GM21381 (cell line): ENCODE data around the gene TNFSF11.

Experiments used
- ATAC-seq: cut with Tn5 transposase; IDR thresholded peaks from one replicate; pipeline ENCODE4 v1.9.1; 2021; ENCODE audit warnings: mild to moderate bottlenecking, moderate library complexity; ENCODE audit not compliant: unreplicated experiment

The TNFSF11 gene

GRCh38 chr13:42574011-42574410, at the start of gene TNFSF11:
Gene TNFSF11, plus strand, starts transcription at chr13:42574152. Its CDS starts 152 bp downstream, at chr13:42574304.
- ATAC-seq = peak; percentile 31

GRCh38 chr13:42524487-42525034, 49.4 kb upstream of the TNFSF11 start:
- ATAC-seq = peak; percentile 69

DNA sequence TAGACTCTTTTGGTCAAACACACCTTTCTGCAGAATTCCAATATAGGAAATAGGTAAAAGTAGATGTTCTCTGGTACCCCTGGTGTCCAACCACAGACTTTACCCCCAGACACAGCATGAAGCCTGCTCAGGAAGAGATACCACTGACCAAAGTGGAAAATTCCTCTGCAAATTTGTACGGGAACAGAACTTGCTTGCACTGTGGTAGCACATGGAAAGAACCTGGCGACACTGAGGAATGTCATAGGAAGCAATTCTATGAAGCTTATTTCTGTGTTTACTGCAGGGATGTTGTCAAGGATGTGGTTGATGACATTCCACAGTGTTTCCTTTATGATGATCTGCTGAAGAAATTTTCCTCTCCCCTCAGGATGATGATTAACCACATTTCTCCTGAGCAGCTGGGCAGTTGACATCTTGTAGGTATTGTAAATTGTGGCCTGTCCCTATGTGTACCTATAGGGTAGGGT, 48.9 kb upstream of the TNFSF11 start:
- ATAC-seq = peak; percentile 19

GRCh38 chr13:42526276-42526675, 47.7 kb upstream of the TNFSF11 start:
- ATAC-seq = no peak

DNA sequence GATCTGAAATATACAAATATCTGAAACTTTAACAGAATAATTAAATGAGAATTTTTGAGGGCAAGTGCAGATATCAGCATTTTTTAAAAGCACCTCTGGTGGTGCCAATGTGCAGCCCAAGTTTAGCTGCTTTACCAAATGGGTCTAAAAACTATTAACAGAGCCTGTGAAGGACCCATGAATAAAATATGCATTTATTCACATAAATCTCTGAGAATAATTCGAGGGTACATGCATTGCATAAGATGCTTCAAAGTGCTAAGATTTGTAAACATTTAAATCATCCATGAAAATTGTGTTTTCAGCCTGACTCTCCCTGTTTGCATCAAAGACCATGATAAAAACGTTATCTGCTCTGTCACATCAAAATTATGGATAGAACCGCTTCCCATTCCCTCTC, 47.1 kb upstream of the TNFSF11 start:
- ATAC-seq = no peak

DNA sequence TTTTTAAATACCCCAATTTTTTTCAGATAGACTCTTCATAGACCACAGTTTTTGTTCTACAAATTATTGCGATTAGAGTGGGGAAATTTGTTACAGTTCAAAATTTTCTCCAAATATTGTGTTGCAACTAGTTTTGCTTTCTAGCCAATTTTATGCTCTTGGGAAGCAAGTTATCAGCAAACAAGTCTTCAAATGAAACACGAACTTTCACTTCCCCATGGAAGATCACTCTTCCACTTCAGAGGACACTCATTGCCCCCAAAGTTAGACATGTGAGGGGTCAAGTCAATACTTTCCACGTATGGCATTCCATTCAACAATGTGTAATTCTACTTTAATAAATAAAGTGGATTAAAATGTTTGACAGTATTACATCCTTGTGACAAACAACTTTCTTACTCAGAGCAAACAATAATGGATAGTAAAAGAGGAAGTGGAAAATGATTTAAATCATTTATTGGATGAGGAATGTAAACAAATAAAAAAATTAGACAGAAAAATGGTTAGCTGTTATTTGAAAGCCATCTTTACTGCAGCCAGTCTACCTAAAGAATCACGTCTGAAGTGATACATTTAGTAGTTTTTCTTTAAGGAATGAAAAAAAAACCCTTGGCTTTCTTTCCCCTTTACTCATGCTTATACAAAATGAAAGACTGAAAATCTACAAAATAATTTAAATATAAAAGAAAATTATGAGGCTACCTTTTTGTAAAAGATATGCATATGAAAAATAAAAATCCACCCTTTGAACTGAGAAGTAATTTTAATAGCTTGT, 41.2 kb upstream of the TNFSF11 start:
- peak; percentile 62 for ATAC-seq

DNA sequence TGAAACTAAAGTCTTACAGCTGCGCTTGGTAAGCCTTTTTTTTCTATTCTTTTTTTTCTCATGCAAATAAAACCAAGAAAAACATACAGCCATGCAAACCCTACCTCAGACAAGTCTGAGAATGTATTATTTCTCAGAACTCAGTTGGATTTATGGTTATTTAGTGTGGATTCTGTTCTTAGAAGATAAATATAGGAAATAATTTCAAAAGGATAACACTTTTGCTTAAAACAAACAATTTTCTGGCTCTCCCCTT, 40.7 kb upstream of the TNFSF11 start:
- ATAC-seq = no peak

DNA sequence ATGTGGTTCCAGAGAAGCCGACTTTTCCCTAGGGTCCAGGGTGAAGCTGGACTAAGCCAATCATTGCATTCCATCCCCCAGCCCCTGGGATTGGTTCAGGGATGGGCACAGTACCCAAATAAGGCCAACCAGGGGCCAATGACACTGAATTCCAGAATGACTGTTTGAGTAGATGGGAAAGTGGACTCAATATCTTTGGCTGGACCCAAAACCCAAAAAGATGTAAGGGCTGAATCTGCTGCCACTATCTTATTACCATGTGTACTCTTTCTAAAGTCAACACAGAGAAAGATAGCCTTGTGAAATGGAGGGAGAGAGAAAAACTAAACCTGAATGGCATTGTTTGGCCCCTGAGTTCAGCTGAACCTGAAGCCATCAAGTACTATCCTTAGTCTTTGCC, 39.2 kb upstream of the TNFSF11 start:
- no peak for ATAC-seq

DNA sequence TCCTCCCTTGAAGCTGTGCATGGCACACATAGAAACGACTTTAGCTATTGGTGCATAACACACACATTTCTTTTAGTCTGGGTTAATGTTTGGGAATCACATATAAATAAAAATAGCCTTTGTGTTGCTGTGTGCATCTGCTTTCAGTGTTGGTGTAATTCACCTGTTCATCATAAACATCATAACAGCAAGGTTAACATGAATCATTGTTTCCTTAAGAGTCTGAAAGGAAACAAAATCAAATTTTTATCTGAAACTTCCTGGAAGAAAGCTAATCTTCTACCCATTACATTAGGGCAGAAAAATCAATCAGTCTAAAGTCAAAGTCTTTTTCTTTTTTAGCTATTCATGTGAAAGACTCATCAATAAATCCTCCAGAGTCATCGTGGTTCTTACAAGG, 35.0 kb upstream of the TNFSF11 start:
- no peak for ATAC-seq

- no peak for ATAC-seq
Measured at GRCh38 chr13:42539670-42540069, 34.3 kb upstream of the TNFSF11 start.

GRCh38 chr13:42543215-42543797, 30.6 kb upstream of the TNFSF11 start:
- ATAC-seq = no peak

DNA sequence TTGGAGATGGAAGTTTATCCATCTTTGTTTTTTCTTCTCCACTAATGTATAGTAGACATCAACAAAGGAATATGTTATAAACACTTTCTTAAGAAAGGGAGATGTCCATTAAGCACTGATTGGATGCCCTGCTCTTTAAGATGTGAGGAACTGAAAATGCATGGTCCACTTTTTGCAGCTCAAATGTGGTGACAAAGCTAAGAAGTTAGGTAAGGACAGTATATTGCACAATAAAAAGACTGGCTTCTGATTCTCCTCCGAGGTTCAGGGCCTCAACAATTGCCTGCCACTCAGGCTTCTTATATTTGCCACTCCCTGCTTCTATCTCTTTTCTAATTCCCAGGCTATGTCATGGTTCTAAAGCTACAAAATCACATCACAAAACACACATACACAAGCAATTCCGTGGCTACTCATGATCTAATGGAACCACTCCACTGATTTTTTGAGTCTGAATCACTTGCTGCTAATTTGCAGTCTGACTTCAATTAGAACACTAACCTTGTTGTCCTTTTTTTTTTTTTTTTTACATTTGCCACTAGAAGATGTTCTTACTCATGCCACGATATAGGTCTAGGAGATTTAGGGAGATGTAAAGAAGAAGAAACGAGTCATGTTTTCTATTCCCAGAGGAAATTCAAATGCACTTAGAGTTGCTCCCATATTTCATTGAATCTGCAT, 29.6 kb upstream of the TNFSF11 start:
- no peak for ATAC-seq

- ATAC-seq = no peak
Measured at GRCh38 chr13:42545842-42546241, 28.1 kb upstream of the TNFSF11 start.

DNA sequence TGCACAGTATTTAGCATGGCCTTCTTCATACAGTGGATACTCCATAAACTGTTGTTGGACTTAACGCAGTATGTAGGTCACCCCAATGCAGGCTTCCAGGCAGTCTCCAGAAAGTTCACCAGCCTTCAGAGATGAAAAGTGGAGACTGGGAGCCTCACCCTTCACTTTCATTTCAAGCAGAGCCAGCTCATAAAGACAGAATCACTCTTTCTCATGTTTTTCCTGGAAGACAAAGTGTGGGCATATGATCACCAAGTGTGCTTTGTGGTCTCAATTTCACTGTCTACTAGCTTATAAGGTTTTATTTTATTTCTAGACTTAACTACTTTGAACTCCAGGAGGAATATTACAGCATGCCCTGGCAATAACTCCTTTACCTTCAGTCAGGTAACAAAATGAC, 26.3 kb upstream of the TNFSF11 start:
- no peak for ATAC-seq

DNA sequence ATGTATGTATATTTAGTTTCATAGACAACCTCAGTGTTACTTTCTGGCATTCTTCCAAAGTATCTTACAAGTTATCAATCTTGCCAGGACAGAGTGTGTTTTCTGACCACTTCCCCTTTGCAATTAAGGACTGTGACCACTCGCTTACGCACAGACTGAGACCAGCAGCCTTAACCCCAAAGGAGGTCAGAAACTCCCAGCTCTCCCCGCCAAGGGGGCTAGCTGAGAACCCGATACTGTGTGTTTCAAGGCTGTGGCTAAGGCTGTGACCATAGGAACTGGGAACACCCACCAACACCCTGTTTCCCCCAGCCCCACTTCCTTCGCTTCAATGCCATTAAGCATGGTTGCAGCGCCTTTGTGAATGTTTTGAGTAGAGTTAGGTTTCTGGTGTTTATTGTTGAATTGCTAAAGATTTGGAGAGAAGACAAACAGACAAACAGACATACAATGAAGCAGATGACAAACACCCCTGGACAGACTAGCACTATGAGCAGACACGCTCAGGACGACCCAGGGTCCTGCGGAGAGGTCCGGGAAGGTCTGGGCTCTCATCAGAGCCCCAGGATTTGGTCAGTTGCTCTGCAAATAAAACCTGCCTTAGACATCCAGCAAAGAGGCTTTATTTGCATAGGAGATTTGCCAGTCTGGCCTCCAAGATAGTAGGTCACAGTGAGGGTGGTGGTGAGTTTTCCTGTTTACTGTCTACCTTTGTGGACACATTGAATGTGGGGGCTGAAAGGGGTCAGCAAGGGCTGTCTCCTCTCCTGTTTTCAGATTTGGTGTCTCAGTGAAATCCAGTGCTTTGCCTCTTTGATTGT, 25.0 kb upstream of the TNFSF11 start:
- ATAC-seq = peak; percentile 96

DNA sequence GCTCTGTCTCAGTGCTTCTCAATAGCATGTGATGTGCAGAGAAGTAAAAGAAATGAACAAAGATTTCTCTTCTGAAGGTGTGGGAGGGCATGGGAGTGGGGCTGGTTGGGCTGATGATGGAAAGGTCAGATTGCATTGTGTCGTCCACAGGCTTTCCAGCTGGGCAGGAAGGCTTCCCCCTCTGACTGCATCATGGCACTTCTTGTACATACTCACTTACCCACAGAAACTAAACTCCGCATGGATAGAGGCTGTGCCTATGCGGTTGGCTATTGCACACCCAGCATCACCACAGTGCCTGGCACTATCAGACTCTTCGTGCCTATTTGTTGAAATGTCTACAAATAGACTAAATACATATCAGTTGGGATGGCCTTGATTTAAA, 24.4 kb upstream of the TNFSF11 start:
- no peak for ATAC-seq

GRCh38 chr13:42551611-42552010, 22.3 kb upstream of the TNFSF11 start:
- no peak for ATAC-seq

DNA sequence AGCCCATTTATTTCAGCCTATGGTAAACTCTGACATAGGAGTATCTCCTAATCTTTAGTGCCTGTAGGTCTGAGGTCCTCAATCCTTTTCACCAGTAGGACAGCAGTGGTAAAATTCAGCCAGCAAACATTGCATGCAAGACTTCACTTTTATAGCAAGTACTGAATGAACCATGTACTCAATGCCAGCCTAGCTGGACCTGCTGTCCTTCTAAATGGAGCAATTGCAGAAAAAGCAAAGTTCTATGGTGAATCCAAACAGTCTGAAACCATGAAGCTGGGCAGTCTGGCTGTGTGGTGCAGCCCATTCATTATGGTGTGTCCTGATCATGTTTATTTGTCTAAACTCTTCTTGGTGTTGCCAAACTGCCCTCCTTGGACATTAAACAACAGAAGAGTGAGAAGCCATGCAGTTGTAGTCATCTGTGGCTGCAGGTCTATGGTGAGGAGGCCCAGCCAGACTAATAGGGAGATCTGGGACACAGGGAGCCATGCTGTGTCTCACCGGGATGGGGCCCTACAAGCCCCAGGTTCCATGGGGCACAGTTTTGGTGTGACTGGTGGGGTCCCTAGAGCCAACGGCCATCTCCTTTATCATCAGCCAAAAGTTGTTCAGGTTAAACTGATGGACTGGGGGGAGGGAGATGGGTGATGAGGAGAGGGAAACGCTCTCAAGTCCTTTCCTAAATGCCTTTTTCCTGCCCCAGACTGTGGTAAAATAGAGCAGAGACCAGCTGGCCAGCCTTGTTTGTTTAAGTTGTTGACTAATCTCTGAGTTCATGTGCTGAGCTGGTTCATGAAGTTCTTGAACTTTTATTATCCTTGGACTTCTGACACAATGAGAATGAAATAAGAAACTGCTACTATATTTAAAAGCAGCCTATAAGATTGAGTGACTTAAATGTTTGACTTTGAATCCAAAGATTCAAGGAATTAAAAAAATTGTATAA, 20.6 kb upstream of the TNFSF11 start:
- no peak for ATAC-seq

DNA sequence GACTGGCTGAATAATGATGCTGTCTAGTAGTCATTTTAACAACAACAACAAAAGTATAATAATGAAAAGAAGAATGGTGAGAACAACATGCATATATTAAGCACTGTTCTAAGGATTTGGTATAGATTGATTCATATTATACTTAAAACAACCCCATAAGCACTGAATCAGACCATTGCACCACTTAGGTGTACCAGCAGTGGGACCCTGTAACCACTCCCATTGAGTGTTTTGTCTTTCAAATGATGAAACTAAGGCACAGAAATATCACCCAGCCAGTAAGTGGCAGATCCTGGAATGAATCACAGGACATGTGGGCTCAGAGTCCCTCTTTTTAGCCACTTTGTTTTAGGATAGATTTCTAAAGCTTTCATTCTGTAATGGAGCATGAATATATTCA, 14.9 kb upstream of the TNFSF11 start:
- no peak for ATAC-seq
